Stimulated activated CD4-positive, alpha-beta T cell treated with anti-CD3 and anti-CD28 coated beads, Interleukin-15, amount 100 ng/mL, for 1 hour (primary cell): ENCODE measurements around the gene BACE2.
"Not testable (repeated sequence)": the region's sequence is repeated elsewhere in the genome, so short reads cannot be mapped to it uniquely, and the experiment has no call there.

Experiments
- DNase-seq, 2 donors: peaks; one replicate each; pipeline ENCODE4 v3.0.0-alpha.2; 2020; ENCODE audit warnings: low read depth in 1 of 2, low spot score in 1 of 2

Gene BACE2

GRCh38 chr21:41260428-41260827 is 92.5 kb downstream of the BACE2 start:
- DNase-seq: no peak

GRCh38 chr21:41267346-41267745 is 99.4 kb downstream of the BACE2 start:
- DNase-seq: no peak

GRCh38 chr21:41269535-41269934 is 101.6 kb downstream of the BACE2 start:
- no peak for DNase-seq

GRCh38 chr21:41277196-41277595 is 109.2 kb downstream of the BACE2 start:
- DNase-seq: no peak

GRCh38 chr21:41277846-41278245 is 109.9 kb downstream of the BACE2 start:
- DNase-seq: no peak

GRCh38 chr21:41280115-41280919 is 112.4 kb downstream of the BACE2 start:
- DNase-seq: no peak

- DNase-seq: no peak
Observed at GRCh38 chr21:41282412-41282811, 114.5 kb downstream of the BACE2 start.

- no peak for DNase-seq
Observed at GRCh38 chr21:41283211-41283818, 115.4 kb downstream of the BACE2 start.

GRCh38 chr21:41289431-41289830 is 121.5 kb downstream of the BACE2 start:
- DNase-seq: no peak

- DNase-seq: no peak
Observed at GRCh38 chr21:41290106-41290799, 122.3 kb downstream of the BACE2 start.

- DNase-seq: no peak
Observed at GRCh38 chr21:41294548-41295231, 126.7 kb downstream of the BACE2 start.

- DNase-seq: no peak
Observed at GRCh38 chr21:41295721-41296254, 127.8 kb downstream of the BACE2 start.

GRCh38 chr21:41302976-41303375 is 135.0 kb downstream of the BACE2 start:
- DNase-seq: no peak

GRCh38 chr21:41304068-41304720 is 136.2 kb downstream of the BACE2 start:
- DNase-seq: no peak

GRCh38 chr21:41307219-41307618 is 139.3 kb downstream of the BACE2 start:
- no peak for DNase-seq

GRCh38 chr21:41313285-41314164 is 145.6 kb downstream of the BACE2 start:
- not testable (repeated sequence) for DNase-seq

- DNase-seq: no peak
Observed at GRCh38 chr21:41315726-41316125, 147.8 kb downstream of the BACE2 start.

- DNase-seq: no peak
Observed at GRCh38 chr21:41316200-41317062, 148.5 kb downstream of the BACE2 start, which contains the start of gene FAM3B. FAM3B (plus strand) TSS chr21:41316801; CDS start chr21:41316880, 79 bp downstream.

GRCh38 chr21:41317063-41317392 is 149.1 kb downstream of the BACE2 start:
- no peak for DNase-seq
